ENCODE measurements around the gene CPSF3.

Gene CPSF3

DNA sequence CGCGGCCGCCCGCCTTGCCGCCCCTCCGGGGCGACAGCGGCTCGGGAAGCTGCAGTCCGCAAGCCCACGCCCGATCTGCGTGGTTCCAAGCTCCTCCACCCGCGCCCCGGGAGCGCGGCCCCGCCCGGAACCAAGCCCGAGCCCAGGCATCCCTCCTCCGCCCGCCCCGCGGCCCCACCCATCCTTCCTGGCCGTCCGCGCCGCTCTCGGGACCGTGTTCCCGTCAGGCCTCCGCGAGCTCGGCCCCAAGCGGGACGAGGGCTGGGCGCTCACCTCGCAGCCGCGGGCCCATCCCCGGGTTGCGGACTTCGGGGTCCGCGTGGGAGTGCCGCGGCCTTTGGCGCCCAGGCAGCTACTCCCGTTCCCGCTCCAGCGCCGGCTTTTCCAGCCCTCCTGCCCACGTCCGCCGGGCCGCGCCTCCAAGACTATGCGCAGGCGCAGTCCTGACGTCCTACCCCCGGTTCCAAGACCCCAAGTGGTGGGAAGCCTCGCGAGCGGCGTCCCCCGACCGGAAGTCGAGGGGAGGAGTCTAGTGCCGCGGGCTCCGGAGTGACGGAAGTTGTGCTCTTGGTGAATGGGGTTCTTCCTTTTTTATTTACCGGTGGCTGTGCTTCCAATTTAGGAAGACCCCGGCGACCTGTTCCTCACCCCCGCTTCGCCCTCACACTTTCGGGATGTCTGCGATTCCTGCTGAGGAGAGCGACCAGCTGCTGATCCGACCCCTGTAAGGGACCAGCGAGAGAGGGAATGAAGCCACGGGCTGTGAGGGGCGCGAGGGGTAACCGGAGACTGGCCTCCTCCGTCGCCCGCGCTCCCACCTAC is at the start of gene CPSF3, which contains the start of gene ITGB1BP1:
CPSF3 (plus strand) TSS at position 555 of the 822 bp plus-strand sequence; CDS start at position 675, 120 bp downstream.
ITGB1BP1 (minus strand) TSS at position 429 of the 822 bp plus-strand sequence. CDS start 4,831 bp downstream, outside the sequence.
- peak; percentile 99 for DNase-seq

DNA sequence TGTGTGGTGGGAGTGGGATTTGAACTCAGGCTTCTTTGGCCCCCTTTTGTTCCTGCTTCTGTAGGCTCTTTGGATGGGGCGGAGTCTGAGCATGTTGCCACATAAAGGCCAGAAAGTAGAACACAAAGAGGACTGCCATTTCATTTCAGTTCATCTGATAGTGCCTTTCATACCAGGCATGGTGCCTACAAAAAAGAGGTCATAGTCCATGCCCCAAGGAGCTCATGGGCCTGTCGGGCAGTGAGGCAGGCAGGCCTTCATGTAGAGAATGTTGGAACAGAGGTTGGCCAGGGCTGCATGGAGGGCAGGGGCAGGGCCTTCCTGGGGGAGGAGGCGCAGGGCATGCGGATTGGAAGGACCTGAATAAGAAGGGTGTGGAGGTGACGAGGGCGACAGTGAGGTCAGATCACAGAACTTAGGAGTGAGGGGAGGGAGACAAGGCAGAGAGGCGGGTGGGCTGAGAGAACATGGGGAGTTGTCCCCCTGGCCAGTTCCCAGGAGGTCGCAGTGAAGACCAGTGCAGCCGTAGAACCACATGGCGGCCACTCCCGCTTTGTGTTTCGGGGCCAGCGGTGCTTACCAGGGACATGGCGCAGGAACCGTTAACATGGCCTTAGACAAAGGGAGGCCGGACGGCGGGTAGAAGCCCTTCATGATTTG is 49.3 kb upstream of the CPSF3 start:
- DNase-seq: no peak

DNA sequence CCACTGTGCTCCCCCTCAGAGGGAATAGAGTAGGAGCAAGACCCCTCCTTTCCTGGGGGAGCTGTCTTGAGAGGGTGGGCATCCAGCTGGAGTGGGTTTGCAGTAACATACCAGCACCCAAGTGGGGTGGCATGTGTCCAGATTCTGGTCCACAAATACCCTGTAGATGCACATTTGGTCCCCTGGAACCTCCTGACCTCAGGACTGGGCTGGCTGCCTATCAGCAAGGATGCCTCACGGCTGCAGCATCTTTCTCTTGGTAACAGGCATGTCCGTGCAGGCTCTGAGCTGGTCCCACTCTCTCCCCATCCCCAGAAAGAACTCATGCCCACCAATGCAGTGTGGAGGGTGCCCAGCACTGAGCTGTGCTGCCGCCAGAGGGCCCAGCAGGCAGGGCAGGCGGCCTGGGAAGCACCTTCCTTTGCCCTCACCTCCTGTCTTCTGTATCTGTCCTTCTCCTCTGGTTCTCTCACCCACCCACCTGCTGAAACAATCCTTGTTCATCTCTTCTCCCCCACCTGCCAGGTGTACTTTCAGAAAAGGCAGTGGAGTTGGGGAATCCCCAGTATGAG is 47.5 kb upstream of the CPSF3 start:
- no peak for DNase-seq

DNA sequence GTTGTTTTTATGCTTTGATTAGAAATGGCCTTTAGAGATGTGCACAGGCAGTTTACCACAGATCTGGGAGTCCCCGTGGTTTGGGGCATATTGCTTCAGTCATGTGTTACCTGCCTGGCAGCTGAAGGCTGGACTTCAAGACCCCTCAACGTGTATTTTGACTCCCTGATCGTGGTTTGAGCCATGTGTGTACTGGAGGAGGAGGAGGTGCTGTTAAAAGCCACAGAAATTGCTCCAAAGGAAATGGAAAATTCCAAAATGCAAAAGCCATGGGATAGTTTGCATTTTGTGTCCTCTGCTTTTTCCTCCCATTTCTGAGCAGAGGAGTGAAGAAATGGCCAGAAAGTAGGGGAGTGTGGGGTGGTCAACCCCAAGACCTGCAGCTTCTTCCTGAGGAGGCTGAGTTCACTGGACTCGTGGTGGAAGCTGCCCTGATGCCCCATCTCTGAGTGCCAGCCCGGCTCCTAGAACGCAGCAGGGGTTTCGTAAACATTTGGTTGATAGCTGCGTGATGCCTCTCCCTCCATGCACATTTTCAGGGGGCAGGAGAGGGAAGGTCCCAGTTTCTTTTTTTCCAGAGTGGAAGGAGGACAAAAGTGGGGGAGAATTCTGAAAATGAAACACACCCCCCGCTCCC is 45.9 kb upstream of the CPSF3 start:
- DNase-seq: no peak

DNA sequence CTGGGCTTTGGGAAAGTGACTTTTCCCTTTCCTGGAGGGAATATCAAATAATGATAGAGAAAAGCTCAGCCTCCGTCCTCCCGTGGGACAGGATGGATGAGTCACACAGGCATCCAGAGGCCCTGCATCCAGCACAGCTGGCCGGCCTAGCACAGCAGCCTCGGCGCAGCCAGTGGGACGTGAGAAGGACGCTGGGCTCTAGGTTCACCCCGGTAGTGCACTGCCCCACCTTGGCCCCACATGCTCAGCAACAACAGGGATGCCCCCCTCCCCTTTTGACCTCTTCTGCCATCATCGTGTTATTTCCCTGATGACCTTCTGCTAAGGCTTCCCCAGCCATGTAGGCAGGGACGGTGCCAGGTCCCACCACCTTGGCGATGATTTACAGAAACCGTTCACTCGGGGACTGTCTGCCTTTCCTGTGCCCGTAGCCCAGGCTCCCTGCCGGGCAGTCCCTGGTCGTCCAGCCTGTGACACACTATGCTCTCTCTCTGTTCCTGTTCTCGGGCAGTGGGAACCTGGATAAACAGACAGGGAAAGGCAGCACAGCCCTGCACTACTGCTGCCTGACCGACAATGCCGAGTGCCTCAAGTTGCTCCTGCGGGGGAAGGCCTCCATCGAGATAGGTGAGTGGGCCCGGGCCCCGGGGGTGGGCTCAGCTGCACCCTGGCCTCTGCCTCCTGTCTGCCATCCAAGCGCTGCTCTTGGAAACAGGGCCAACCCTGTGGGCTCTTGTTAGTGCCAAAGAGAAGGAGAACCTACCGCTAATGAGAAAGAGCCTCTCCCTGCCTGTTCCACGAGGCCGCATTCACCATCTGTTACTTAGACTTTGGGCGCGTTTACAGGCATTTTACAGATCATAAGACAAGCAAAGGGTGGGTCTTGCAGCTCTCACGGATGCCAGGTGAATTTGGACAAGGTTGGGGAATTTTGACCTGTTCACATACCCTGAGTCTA is 44.7 kb upstream of the CPSF3 start:
- peak; percentile 99 for DNase-seq

DNA sequence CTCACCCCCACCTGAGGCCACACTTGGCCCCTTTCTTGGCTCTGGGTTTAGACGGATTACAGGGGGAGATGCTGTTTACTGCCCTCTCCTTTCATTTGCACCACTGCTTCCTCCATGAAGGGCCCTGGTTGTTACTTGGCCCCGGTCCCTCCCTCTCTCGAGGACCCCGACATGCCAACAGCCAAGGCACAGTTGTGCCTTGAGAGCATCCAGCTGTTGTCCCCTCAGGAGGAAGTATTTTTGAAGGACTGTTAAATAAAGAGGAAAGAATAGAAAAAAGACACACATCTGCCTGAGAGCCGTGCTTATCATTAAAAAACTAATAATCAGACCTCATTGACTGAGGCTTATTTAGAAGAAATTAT is 44.1 kb upstream of the CPSF3 start:
- DNase-seq: no peak

DNA sequence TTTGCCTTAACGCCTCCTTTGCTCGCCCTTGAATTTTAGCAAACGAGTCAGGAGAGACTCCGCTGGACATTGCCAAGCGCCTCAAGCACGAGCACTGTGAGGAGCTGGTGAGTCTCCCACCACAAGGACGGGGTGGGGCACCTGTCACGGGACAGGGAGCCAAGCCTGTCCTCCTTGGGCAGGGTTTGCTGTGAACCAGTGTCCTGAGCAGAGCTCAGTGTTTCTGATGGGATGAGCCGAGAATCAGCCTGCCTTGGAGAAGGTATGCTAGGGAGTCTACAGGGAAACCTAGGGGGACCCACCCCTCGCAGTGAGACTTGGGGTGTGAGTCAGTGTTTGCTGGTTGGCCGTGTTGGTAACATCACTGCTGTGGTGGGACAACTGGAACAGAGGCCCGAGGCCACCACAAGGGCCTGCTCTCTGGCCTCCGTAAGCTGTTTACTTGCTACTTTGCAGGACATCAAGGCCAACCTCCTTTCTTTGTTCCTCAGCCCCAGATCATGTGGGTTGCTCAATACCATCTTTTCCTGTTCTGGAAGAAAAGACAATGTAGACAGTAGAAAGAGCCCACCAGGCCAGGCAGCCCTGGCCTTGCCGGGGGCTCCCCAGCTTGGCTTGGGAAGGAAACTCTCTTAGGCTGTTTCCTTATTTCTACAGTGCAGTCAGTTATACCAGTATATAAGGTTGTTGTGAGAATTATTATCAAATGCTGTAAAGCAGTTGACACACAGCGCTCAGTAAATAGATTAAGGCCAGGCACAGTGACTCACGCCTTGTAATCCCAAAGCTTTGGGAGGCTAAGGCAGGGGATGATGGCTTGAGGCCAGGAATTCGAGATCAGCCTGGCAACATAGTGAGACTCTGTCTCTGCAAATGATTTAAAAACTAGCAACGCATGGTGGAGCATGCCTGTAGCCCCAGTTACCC is 42.5 kb upstream of the CPSF3 start:
- no peak for DNase-seq

DNA sequence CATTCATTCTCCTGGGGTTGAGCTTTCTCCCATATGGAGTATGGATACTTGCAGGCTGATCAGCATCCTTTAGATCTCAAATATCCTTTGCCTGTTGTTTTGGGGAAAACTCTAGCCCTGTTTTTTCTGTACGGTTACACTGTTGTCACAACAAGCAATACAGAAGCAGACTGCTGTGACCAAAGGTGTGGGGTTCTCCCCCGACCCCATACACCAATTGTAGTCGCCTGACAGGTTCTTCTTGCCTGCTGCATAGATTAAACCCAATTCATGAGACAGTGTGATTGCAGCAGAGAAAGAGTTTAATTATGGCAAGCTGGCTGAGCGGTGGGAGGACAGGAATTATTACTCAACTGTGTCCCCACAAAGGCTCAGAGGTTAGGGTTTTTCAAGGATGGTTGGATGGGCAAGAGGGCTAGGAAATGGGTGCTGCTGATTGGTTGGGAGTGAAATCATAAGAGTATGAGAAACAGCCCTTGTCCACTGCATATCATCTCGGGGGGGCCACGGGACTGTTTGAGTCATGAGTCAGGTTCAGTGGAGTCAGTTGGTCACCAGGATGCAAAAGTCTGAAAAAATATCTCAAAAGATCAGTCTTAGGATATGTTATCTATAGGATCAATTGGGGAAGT is 40.7 kb upstream of the CPSF3 start:
- DNase-seq: no peak

DNA sequence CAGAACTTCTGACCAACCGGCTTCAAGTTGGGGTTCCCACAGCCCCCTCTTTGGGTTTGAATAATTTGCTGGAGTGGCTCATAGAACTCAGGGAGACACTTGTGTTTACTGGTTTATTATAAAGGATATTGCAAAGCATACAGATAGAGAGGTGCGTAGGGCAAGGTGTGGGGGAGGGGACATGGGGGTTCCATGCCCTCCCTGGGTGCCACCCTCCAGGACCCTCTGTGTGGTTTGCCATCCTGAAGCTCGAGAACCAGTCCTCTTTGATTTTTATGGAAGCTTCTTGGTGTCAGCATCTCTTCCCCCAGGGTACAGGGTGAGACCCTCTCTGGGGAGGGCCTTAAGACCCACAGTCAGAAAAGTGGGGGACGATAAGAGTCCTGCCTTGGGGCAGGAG is 38.9 kb upstream of the CPSF3 start:
- DNase-seq: no peak

DNA sequence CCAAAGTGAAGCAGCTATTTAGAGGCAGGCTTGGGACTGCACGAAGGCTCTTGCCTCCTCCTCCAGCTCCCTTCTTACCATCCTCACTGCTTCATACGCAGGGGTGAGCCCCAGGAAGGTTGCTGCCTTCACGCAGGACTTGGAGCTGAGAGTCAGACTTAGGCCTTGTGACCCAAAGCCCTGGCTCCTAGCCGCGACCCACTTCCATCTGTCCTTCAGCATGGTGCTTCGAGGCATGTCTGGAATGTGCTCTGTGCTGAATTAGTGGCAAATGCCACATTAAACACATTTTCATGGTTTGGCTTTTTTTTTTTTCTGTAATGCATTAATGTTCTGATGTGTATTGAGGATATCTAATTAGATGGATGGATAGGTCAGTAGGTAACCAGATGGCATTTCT is 37.6 kb upstream of the CPSF3 start:
- no peak for DNase-seq

DNA sequence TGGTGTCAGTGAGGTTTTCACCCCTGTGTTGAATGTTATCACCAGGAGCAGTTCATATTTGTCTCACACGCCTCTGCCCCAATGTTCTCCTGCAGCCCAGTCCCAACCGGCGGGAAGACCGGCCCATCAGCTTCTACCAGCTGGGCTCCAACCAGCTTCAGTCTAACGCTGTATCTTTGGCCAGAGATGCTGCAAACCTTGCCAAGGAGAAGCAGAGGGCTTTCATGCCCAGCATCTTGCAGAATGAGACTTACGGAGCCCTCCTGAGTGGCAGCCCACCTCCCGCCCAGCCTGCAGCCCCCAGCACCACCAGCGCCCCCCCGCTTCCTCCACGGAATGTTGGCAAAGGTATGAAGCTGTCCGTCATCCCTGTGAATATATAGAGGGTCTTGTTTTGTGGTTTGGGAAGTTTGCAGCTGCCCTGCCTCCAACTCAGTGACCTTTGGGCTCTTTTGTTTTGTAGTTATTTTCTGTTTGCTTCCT is 35.2 kb upstream of the CPSF3 start:
- DNase-seq: no peak

DNA sequence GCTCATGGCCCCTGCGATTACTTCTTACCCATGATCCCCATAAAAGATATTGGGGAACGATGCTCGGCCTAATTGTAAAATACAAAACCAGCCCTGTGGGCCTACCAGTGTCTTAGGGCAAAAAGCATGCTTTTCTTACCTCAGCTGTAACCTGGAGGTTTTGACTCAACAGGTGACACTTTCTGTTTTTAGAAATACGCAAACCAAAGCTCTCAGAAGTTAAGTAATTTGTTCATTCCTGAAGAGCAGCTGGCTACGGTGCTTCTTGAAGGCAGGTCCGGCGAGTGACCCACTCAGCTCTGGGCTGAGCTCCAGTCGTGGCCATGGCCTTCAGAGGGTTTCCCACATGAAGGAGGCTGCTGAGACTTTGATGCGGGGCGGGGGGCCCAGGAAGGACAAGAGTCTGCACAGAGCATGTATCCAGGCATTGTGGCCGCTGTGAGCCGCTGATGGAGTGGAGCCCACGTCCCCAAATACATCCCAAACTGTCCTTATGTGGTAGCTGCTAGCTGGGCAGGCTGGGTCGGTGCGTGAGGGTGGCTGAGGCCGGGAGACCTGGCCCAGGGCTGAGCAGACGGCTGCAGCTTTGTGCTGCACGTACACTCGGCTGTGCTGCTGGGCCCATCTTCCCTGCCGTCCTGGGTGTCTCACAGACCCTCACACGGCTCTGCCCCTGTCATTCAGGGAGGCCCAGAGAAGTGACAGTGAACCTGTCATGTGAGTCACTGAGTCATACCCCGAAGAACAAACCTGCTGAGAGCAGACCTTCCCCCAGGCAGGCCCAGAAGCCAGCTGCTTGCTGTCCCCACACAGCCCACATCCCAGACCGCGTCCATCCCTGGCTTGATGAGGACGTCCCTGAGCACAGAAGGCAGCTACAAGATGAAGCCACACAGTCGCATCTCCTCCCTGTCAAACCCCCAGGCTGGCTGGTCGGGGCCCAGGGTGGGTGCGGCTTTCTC is 34.2 kb upstream of the CPSF3 start:
- DNase-seq: no peak

DNA sequence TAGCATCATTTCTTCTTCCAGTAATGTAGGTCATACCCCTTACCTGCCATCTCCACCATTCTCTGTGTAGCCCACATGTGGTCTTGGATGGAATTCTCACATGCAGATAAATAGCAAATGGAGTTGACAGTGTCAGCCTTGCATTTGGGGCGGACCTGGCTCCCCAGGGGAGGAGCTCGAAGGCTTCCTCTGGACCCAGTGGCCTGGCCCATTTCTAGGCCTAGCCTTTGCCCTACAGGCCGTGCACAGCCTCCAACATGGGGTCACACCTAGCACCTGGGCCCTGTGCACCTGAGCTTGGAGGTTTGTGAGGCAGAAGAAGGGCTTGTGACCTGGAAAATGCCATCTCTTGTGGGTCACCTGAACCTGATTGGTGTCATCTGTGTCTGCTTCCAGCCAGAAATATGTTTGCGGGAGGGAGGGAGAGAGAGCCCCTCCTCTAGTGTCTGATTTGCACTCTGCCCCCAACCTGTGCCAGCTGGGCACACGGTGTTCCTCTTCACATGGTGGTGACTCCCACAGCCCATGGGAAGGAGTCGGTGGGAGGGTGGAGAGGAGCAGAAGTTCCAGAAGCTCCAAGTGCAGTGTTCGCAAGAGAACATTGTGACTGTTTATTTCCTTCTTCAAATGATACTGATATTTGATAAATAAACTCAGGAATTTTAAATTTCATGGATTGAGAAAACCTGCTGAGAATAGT is 33.2 kb upstream of the CPSF3 start:
- DNase-seq: no peak

DNA sequence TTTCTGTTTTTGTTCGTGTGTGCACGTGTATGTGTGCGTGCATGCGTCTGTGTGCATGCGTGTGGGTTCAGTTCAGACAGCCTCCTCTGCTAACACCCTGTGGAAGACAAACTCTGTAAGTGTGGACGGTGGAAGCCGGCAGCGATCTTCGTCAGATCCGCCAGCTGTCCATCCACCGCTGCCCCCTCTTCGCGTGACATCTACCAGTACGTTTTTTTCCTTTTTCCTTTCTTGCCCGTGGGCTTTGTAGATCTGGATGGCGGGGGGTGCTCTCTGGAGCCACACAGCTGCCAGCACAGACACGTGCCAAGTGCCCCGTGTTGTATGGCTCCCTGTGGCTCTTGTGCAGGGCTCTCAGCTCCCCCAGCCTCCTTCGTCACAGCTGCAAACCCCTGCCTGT is 32.5 kb upstream of the CPSF3 start:
- no peak for DNase-seq

DNA sequence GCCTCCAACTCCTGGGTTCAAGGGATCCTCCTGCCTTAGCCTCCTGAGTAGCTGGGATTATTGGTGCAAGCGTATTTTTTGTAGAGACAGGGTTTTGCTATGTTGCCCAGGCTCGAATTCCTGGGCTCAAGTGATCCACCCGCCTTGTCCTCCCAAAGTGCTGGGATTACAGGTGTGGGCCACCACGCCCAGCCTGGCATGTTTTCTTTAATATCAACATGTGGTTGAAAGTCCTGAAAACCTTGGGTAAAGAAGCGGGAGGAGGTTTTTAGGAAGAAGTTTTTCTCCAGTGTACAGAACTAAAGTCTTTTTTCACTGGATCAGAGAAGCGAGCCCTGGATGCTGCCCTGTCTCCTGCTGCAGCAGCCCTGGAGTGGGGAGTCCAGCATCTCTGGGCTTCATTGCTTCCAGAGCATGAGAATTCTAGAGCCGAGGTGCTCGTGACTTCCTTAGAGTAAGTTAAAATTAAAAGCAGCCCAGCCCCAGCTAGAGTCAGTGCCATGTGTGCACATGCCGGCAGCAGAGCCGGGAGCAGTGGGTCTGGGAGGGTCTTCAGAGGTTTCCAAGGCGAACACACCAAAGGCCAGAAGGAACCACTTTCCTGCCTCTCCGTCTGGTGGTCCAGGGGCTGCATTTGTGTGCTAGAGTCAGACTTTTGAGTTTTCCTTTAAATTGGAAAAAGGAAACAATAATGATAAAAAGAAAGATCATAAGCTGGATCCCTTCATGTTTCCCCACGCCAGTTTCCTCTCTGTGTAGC is 31.3 kb upstream of the CPSF3 start:
- no peak for DNase-seq

DNA sequence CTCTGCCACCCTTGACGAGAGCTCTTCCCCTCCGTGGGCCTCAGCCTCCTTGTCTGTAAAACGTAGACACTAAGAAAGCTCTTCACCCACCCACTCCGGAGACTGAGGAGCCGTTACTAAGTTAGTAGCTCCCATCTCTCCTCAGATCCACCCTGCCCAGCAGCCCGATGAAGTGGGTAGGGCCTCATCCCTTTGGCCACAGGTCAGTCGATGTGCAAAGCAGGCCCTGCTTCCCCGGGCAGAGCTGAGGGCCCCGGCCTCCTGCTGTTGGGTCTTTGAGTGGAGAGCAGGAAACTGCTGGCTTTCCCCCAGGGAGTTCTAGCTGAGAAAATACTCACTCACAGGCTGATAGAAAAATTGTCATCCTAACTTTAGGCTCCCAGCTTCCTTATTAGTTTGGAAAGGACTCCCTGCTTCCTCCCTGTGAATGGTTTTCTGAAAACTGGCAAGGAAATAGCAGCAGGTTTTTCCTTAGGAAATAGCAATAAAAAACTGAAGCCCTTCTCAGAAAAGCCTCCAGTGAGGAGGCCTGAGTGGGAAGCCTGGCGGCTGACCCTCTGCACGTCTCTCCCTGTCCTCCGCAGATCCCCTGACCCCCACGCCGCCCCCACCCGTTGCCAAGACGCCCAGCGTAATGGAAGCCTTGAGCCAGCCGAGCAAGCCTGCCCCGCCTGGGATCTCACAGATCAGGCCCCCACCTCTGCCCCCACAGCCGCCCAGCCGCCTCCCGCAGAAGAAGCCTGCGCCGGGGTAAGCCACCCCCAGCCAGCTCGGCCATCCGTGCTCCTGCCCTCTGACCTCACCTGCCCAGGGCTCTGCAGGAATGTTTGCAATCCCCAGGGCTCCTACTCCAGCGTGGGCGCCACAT is 30.3 kb upstream of the CPSF3 start:
- DNase-seq: no peak

DNA sequence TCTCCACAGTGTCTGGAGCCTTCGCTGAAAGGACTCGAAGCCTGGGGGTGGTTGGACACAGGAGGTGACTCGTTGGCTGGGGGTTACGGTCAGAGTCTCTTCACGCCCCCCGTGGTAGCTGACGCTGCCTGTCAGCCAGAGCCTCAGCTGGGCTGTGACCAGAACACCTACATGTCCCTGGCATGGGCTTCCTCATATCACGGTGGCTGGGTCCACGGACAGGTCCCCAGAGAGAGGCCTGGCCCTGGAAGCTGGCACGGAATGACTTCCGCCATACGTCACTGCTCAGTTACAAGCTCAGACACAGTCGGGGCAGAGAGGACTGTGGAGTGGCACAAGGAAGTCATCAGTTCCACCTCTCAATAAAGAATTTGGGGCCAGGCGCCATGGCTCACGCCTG is 28.6 kb upstream of the CPSF3 start:
- no peak for DNase-seq

Data from NCI-H1694 treated with DMSO at 0.1 percent for 48 hours (cell line).